ENCODE results near the gene ANKRD16. TPM values are rescaled to one million over a fixed set of nuclear protein-coding genes. Genes with fewer than 3 reads are reported as not detected.
A peak's percentile ranks its signal among the peaks of the same experiment; 100 is the strongest.

The ANKRD16 gene
- total and polyA plus RNA-seq, 8 donors: 2.2 to 233 (median 8.2) TPM

DNA sequence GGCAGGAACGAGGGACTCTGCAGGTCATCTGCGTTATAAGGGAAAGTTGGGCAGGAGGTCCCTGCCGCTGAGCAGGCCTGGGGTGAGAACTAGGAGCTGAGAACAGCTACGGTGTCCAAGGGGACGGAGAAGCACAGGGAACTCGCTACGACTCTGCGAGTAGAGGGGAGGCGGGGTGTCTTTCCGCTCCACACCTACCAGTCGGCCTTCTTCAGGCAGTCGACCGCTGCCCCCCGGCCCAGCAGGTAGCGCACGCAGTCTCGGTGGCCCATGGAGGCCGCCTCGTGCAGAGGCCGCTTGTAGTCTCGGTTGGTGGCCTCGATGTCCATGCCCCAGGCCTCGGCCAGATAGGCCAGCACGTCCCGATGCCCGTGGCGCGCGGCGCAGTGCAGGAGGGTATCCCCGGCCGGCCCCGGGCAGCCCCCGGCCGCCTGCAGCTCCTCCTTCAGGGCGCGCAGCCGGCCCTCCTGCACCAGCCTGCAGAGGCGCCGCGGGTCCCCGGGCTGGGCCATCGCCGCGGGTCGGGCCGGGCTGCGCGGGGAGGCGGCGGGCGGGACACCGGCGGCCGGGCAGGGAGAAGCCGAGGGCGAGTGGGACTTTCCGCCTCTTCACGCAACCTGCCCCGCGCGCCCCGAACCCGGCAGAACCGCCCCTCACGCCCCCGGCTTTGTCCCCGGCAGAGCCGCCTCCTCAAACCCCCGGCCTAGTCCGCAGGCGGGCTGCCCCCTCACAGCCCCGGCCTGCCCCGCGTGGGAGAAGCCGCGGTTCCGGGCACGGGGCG, 660 bp downstream of the ANKRD16 start:
- H3K36me3 ChIP-seq: peaks cover 4 to 25% (median 19%) of the 10 kb centered on the region in 4 donors
- peak; percentile 34 to 67 for DNase-seq
- H3K27me3 ChIP-seq: no peaks in the 10 kb centered on the region
- H3K27ac ChIP-seq: peak overlapping the region; percentile 86 to 97 (median 88)
- intact Hi-C loops (cut with DNase I; ENCODE audit: low total_unique reads): no loop called here
- H3K9me3 ChIP-seq: no peaks in the 10 kb centered on the region
- TF ChIP-seq, protein P1, sequence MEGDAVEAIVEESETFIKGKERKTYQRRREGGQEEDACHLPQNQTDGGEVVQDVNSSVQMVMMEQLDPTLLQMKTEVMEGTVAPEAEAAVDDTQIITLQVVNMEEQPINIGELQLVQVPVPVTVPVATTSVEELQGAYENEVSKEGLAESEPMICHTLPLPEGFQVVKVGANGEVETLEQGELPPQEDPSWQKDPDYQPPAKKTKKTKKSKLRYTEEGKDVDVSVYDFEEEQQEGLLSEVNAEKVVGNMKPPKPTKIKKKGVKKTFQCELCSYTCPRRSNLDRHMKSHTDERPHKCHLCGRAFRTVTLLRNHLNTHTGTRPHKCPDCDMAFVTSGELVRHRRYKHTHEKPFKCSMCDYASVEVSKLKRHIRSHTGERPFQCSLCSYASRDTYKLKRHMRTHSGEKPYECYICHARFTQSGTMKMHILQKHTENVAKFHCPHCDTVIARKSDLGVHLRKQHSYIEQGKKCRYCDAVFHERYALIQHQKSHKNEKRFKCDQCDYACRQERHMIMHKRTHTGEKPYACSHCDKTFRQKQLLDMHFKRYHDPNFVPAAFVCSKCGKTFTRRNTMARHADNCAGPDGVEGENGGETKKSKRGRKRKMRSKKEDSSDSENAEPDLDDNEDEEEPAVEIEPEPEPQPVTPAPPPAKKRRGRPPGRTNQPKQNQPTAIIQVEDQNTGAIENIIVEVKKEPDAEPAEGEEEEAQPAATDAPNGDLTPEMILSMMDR (IDR thresholded peaks at IDR 0.05): no peak
- TF ChIP-seq EP300 (IDR thresholded peaks at IDR 0.05) (no peak), POLR2A (IDR thresholded peaks at IDR 0.05) (no peak), POLR2AphosphoS5 (IDR thresholded peaks at IDR 0.05) (no peak)
- H3K4me1 ChIP-seq: peaks cover 45 to 77% (median 64%) of the 10 kb centered on the region in 4 donors
- WGBS, 5 donors: 0 to 1% (median 1%) methylated on average over 36 to 80 of the region's 80 CpGs
- peak overlapping the region; percentile 80 to 96 (median 92) for H3K4me3 ChIP-seq

DNA sequence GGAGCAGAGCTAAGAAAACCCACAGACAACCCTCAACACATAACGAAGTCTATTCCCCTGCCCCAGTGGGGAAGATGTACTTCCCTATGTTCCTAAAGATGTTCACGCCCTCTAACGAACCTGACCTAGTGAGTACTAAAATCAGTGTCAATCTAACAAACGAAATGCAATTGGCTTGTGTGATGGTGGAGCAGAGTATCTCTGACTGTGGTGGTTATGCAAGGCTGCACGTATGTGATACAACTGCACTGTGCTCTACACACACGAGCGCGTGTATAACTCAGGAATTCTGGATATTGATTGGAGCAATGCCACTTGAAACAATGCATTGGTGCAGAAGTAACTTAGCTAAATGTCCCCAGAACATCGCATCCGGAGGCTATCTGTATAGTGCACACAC, 1.3 kb downstream of the ANKRD16 start:
- 14 to 26% (median 18%) methylated on average over 10 of the region's 10 CpGs for WGBS, 5 donors
- intact Hi-C loops (cut with DNase I; ENCODE audit: low total_unique reads): no loop called here

DNA sequence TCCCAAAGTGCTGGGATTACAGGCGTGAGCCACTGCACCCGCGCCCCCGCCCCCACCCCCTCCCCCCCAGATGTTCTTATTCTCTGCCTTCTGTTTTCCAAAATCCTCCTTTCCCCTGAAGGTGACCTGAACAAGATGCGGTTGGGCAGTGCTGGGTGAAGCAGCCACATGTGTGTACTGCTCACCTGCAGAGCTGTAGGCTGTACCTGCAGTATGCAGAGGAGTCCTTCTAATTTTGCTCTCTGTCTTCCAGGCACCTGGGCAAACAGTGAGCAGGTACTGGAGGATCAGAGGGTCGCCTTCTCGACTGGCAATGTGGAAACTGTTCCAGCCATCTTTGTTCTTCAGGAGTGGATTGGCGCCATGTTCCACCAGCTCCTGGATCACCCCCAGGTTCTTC, 2.1 kb downstream of the ANKRD16 start:
- H3K27ac ChIP-seq: peak overlapping the region in 4 of 5 donors; percentile 52 to 97 (median 76)
- peaks cover 7 to 36% (median 30%) of the 10 kb centered on the region in 4 donors for H3K36me3 ChIP-seq
- no peaks in the 10 kb centered on the region for H3K27me3 ChIP-seq
- intact Hi-C loops (cut with DNase I; ENCODE audit: low total_unique reads): no loop called here
- H3K4me3 ChIP-seq: peak overlapping the region in 3 of 4 donors; percentile 89 to 96 (median 95)
- DNase-seq: no peak
- no peaks in the 10 kb centered on the region for H3K9me3 ChIP-seq
- 55 to 87% (median 64%) methylated on average over 8 of the region's 8 CpGs for WGBS, 5 donors
- peaks cover 45 to 73% (median 55%) of the 10 kb centered on the region in 4 donors for H3K4me1 ChIP-seq
- TF ChIP-seq POLR2A (IDR thresholded peaks at IDR 0.05) (no peak), POLR2AphosphoS5 (IDR thresholded peaks at IDR 0.05) (no peak), EP300 (IDR thresholded peaks at IDR 0.05) (no peak)
- TF ChIP-seq, protein P1 (IDR thresholded peaks at IDR 0.05): no peak

More for the DNA sequence above, 1.3 kb downstream of the ANKRD16 start:
- DNase-seq: peak in 1 of 2 donors; percentile 45
- Histone ChIP-seq H3K4me3 (peak overlapping the region; percentile 80 to 96 (median 92)), H3K9me3 (no peaks in the 10 kb centered on the region), H3K27ac (peak overlapping the region; percentile 86 to 97 (median 88)), H3K4me1 (peaks cover 45 to 73% (median 61%) of the 10 kb centered on the region in 4 donors), H3K36me3 (peaks cover 4 to 29% (median 23%) of the 10 kb centered on the region in 4 donors), H3K27me3 (no peaks in the 10 kb centered on the region)
- TF ChIP-seq, protein P1 (IDR thresholded peaks at IDR 0.05): no peak

DNA sequence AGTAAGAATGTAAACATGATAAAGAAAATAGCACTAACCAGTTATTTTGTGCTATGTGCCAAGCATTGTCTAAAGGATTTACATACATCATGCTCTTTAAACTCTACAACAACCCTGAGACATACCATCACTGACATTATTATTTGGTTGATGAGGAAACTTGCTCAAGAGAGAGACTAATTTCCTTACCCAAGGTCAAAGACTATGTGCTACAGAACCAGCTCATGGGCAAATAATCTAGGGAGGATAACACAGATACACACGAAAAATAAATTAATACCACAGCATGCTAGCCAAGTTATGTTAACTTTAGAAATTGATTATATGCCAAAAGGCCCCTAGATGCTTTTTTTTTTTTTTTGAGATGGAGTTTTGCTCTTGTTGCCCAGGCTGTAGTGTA, 2.7 kb downstream of the ANKRD16 start:
- WGBS, 5 donors: 19 to 35% (median 28%) methylated on average over 1 of the region's 1 CpG
- peaks cover 40 to 68% (median 49%) of the 10 kb centered on the region in 4 donors for H3K4me1 ChIP-seq
- H3K27ac ChIP-seq: peak overlapping the region in 4 of 5 donors; percentile 52 to 97 (median 76)
- TF ChIP-seq POLR2A (IDR thresholded peaks at IDR 0.05) (no peak), EP300 (IDR thresholded peaks at IDR 0.05) (no peak), POLR2AphosphoS5 (IDR thresholded peaks at IDR 0.05) (peak in 1 of 3 donors; percentile 34)
- TF ChIP-seq, protein P1 (IDR thresholded peaks at IDR 0.05): no peak
- no peaks in the 10 kb centered on the region for H3K27me3 ChIP-seq
- no peaks in the 10 kb centered on the region for H3K9me3 ChIP-seq
- no peak for DNase-seq
- intact Hi-C loops (cut with DNase I; ENCODE audit: low total_unique reads): no loop called here
- H3K36me3 ChIP-seq: peaks cover 12 to 42% (median 36%) of the 10 kb centered on the region in 4 donors
- peak overlapping the region in 1 of 4 donors; percentile 96 for H3K4me3 ChIP-seq

Measured in stomach (tissue), 9 donors.